K562 (cell line): Measurements from ENCODE around the gene ATRIP. TPM values are rescaled to one million over a fixed set of nuclear protein-coding genes. Genes with fewer than 3 reads are reported as not detected.

Experiments
- CHD1 ChIP-seq: fragments of 200-600 bp; sonication (generic); IDR thresholded peaks from one replicate; pipeline ENCODE4 v1.6.1; 2012; ENCODE audit warnings: mild to moderate bottlenecking, moderate library complexity, low read length, inconsistent platforms
- HDGF ChIP-seq: fragments of 450-650 bp; IDR thresholded peaks from 2 replicates; pipeline ENCODE4 v1.6.1; 2016
- HOMEZ ChIP-seq: fragments of 250-450 bp; sonication (Bioruptor Pico); IDR thresholded peaks from 2 replicates; pipeline ENCODE4 v1.4.0; 2020; ENCODE audit warnings: mild to moderate bottlenecking, moderate library complexity
- MTA1 ChIP-seq: fragments of 450-650 bp; IDR thresholded peaks from 2 replicates; pipeline ENCODE4 v1.6.1; 2017; ENCODE audit warnings: borderline replicate concordance
- MYC ChIP-seq, 2 experiments: fragments of 250-450 bp in 1 of 2; sonication (Bioruptor Pico) in 1 of 2; IDR thresholded peaks; 2 replicates each; pipeline versions ENCODE4 v1.5.1 to v1.6.1; 2012 to 2021; ENCODE audit warnings: low read depth in 2 of 2, borderline replicate concordance in 1 of 2, improper control_type of control experiment in 1 of 2, low read length in 1 of 2, mild to moderate bottlenecking in 1 of 2, moderate library complexity in 1 of 2
- PURB ChIP-seq: sonication (generic); formaldehyde crosslinking; IDR thresholded peaks from 2 replicates; pipeline ENCODE4 v1.9.0; 2021; ENCODE audit warnings: low read depth, mild to moderate bottlenecking, missing genetic modification reagents
- ZNF699 ChIP-seq: fragments of 250-450 bp; sonication (Bioruptor Pico); IDR thresholded peaks from 2 replicates; pipeline ENCODE4 v1.8.0; 2021; ENCODE audit warnings: mild to moderate bottlenecking, moderate library complexity; ENCODE audit not compliant: insufficient replicate concordance
- polyA plus RNA-seq, 8 experiments: library from polyadenylated mRNA; depleted of rRNA in 4 of 8; stranded (reverse) in 5 of 8; unstranded in 3 of 8; fragments of >200 nt; fragmentation: Nextera tagmentation in 2 of 8; fragmentation: Illumina TruSeq in 1 of 8; extraction: Ambion mirVana in 2 of 8; extraction: Trizol in 1 of 8; gene quantifications; 2 replicates each; pipeline versions ENCODE4 v1.2.1 to v1.2.3, GENCODE V29; 2011 to 2014; ENCODE audit warnings: inconsistent platforms in 1 of 8, missing spikeins in 1 of 8
- total RNA-seq, 7 experiments: library from RNA; depleted of rRNA in 6 of 7; stranded (reverse); fragments of >200 nt in 6 of 7; fragmentation: Illumina TruSeq in 2 of 7; extraction: Trizol in 2 of 7; gene quantifications; 2 replicates each; pipeline versions ENCODE4 v1.2.1 to v1.2.3, GENCODE V29; 2011 to 2021; ENCODE audit warnings: low replicate concordance in 1 of 7
- TF ChIP-seq, protein P1 (sequence below): fragments of 450-650 bp; IDR thresholded peaks from 2 replicates; pipeline ENCODE4 v1.6.1; 2016; ENCODE audit warnings: mild to moderate bottlenecking, moderate library complexity
- TF ChIP-seq, protein P2 (sequence below): IDR thresholded peaks from 3 replicates; pipeline ENCODE4 v1.6.1; 2011; ENCODE audit warnings: borderline replicate concordance, mild to moderate bottlenecking; ENCODE audit not compliant: insufficient read length, insufficient read depth
- TF ChIP-seq, protein P3 (sequence below): IDR thresholded peaks from 2 replicates; pipeline ENCODE4 v1.6.1; 2016; ENCODE audit warnings: missing genetic modification characterization, missing compliant biosample characterization

Gene ATRIP
- total and polyA plus RNA-seq, 9 of the 15 experiments (the other 6 are each of a cell fraction or from before 2014, with no cell fraction given): 1.7 to 15.7 (median 10.5) TPM

DNA sequence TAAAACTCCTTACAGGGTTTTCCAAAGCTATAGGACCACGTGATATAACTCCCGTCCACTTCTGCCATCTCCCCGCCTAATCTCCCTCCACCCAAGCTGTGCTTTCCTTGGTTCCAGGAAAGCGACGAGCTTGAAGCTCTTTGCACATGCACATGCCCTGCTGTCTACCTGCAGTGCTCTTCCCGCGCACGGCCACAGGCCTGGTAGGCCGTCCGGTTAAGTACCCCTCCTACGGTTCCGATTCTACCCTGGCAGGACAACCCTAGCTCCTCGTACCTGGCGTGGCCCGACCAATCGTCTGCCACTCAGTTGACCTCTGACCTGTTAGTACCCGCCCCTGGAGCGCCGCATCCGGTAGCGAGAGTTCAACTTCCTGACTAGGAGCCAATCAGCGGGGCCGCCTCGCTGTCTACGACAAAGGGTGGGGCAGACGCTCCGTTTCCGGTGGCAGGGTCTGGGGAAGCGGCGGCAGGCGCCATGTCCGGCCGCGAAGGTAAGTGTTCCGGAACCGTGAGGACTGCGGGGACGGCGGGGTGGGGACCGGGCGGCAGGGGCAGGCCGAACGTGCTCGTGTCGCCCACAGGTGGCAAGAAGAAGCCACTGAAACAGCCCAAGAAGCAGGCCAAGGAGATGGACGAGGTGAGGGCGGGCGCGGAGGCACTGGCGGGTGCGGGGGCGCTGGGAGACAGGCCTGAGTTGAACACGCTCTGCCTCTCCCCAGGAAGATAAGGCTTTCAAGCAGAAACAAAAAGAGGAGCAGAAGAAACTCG lies 6.5 kb upstream of the ATRIP start, which contains the start of the genes CCDC51 and TMA7 (continued):
- TF ChIP-seq, protein P1, sequence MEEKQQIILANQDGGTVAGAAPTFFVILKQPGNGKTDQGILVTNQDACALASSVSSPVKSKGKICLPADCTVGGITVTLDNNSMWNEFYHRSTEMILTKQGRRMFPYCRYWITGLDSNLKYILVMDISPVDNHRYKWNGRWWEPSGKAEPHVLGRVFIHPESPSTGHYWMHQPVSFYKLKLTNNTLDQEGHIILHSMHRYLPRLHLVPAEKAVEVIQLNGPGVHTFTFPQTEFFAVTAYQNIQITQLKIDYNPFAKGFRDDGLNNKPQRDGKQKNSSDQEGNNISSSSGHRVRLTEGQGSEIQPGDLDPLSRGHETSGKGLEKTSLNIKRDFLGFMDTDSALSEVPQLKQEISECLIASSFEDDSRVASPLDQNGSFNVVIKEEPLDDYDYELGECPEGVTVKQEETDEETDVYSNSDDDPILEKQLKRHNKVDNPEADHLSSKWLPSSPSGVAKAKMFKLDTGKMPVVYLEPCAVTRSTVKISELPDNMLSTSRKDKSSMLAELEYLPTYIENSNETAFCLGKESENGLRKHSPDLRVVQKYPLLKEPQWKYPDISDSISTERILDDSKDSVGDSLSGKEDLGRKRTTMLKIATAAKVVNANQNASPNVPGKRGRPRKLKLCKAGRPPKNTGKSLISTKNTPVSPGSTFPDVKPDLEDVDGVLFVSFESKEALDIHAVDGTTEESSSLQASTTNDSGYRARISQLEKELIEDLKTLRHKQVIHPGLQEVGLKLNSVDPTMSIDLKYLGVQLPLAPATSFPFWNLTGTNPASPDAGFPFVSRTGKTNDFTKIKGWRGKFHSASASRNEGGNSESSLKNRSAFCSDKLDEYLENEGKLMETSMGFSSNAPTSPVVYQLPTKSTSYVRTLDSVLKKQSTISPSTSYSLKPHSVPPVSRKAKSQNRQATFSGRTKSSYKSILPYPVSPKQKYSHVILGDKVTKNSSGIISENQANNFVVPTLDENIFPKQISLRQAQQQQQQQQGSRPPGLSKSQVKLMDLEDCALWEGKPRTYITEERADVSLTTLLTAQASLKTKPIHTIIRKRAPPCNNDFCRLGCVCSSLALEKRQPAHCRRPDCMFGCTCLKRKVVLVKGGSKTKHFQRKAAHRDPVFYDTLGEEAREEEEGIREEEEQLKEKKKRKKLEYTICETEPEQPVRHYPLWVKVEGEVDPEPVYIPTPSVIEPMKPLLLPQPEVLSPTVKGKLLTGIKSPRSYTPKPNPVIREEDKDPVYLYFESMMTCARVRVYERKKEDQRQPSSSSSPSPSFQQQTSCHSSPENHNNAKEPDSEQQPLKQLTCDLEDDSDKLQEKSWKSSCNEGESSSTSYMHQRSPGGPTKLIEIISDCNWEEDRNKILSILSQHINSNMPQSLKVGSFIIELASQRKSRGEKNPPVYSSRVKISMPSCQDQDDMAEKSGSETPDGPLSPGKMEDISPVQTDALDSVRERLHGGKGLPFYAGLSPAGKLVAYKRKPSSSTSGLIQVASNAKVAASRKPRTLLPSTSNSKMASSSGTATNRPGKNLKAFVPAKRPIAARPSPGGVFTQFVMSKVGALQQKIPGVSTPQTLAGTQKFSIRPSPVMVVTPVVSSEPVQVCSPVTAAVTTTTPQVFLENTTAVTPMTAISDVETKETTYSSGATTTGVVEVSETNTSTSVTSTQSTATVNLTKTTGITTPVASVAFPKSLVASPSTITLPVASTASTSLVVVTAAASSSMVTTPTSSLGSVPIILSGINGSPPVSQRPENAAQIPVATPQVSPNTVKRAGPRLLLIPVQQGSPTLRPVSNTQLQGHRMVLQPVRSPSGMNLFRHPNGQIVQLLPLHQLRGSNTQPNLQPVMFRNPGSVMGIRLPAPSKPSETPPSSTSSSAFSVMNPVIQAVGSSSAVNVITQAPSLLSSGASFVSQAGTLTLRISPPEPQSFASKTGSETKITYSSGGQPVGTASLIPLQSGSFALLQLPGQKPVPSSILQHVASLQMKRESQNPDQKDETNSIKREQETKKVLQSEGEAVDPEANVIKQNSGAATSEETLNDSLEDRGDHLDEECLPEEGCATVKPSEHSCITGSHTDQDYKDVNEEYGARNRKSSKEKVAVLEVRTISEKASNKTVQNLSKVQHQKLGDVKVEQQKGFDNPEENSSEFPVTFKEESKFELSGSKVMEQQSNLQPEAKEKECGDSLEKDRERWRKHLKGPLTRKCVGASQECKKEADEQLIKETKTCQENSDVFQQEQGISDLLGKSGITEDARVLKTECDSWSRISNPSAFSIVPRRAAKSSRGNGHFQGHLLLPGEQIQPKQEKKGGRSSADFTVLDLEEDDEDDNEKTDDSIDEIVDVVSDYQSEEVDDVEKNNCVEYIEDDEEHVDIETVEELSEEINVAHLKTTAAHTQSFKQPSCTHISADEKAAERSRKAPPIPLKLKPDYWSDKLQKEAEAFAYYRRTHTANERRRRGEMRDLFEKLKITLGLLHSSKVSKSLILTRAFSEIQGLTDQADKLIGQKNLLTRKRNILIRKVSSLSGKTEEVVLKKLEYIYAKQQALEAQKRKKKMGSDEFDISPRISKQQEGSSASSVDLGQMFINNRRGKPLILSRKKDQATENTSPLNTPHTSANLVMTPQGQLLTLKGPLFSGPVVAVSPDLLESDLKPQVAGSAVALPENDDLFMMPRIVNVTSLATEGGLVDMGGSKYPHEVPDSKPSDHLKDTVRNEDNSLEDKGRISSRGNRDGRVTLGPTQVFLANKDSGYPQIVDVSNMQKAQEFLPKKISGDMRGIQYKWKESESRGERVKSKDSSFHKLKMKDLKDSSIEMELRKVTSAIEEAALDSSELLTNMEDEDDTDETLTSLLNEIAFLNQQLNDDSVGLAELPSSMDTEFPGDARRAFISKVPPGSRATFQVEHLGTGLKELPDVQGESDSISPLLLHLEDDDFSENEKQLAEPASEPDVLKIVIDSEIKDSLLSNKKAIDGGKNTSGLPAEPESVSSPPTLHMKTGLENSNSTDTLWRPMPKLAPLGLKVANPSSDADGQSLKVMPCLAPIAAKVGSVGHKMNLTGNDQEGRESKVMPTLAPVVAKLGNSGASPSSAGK: peak; percentile 85
- TF ChIP-seq, protein P2, sequence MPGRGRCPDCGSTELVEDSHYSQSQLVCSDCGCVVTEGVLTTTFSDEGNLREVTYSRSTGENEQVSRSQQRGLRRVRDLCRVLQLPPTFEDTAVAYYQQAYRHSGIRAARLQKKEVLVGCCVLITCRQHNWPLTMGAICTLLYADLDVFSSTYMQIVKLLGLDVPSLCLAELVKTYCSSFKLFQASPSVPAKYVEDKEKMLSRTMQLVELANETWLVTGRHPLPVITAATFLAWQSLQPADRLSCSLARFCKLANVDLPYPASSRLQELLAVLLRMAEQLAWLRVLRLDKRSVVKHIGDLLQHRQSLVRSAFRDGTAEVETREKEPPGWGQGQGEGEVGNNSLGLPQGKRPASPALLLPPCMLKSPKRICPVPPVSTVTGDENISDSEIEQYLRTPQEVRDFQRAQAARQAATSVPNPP: no peak
- peak; percentile 28 for TF ChIP-seq MYC (IDR thresholded peaks at IDR 0.05; ENCODE audit: low read depth, low read length)
- 0 out of 2 replicates have a peak, but pooled peaks have one; percentile 51 for TF ChIP-seq MYC (CRISPR knock-in tag; IDR thresholded peaks at IDR 0.05; ENCODE audit: borderline replicate concordance, low read depth)
- no peak for TF ChIP-seq CHD1
- no peak for TF ChIP-seq HDGF
- TF ChIP-seq PURB (CRISPR knock-in tag): no peak
- TF ChIP-seq, protein P3, sequence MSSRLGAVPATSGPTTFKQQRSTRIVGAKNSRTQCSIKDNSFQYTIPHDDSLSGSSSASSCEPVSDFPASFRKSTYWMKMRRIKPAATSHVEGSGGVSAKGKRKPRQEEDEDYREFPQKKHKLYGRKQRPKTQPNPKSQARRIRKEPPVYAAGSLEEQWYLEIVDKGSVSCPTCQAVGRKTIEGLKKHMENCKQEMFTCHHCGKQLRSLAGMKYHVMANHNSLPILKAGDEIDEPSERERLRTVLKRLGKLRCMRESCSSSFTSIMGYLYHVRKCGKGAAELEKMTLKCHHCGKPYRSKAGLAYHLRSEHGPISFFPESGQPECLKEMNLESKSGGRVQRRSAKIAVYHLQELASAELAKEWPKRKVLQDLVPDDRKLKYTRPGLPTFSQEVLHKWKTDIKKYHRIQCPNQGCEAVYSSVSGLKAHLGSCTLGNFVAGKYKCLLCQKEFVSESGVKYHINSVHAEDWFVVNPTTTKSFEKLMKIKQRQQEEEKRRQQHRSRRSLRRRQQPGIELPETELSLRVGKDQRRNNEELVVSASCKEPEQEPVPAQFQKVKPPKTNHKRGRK: no peak
- no peak for TF ChIP-seq ZNF699 (CRISPR knock-in tag)
- no peak for TF ChIP-seq MTA1
- no peak for TF ChIP-seq HOMEZ
